ENCODE data around the gene BTBD1. TPM values are rescaled to one million over a fixed set of nuclear protein-coding genes. Genes with fewer than 3 reads are reported as not detected.

Gene BTBD1
- total RNA-seq, 2 donors from 2014 or later = 35.9 to 37.0 TPM

DNA sequence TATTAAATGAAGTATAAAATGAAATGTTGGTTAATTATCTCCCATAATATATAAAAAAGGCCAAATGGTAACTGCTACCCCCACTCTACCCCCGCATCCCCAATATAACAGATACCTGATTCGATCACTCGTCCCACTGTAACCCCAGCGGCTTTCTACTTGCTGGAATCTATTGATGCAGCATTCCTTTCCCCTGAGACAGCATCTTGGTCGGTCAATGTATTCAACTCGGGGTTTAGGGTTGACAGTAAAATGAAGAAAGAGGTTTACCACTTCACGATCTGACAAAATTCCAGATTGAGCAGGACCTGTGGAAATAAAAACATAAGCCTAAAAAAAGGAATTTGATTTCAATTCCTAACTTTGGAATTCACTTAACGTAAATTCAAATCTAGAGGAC is 37.0 kb downstream of the BTBD1 start:
- Histone ChIP-seq H3K27ac (ENCODE audit: low read depth, low read length) (no peak overlapping the region), H3K9ac (ENCODE audit: extremely low read depth, low read length, poor library complexity, severe bottlenecking) (no peak overlapping the region), H3K36me3 (ENCODE audit: control insufficient read depth, insufficient read depth, low read length) (peaks cover 73% of the 10 kb centered on the region), H3K4me1 (ENCODE audit: control insufficient read depth, insufficient read depth, low read length) (no peaks in the 10 kb centered on the region), H3K4me3 (ENCODE audit: low read length) (no peak overlapping the region), H3K9me3 (ENCODE audit: control insufficient read depth, low read length) (peaks cover 14% of the 10 kb centered on the region), H3K27me3 (ENCODE audit: control insufficient read depth, insufficient read depth, low read length, poor library complexity, severe bottlenecking) (no peaks in the 10 kb centered on the region)
- TF ChIP-seq, protein P1, sequence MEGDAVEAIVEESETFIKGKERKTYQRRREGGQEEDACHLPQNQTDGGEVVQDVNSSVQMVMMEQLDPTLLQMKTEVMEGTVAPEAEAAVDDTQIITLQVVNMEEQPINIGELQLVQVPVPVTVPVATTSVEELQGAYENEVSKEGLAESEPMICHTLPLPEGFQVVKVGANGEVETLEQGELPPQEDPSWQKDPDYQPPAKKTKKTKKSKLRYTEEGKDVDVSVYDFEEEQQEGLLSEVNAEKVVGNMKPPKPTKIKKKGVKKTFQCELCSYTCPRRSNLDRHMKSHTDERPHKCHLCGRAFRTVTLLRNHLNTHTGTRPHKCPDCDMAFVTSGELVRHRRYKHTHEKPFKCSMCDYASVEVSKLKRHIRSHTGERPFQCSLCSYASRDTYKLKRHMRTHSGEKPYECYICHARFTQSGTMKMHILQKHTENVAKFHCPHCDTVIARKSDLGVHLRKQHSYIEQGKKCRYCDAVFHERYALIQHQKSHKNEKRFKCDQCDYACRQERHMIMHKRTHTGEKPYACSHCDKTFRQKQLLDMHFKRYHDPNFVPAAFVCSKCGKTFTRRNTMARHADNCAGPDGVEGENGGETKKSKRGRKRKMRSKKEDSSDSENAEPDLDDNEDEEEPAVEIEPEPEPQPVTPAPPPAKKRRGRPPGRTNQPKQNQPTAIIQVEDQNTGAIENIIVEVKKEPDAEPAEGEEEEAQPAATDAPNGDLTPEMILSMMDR (conservative IDR thresholded peaks at IDR 0.05) = no peak
- Mint-ChIP-seq H3K9me3 (peaks cover 14% of the 10 kb centered on the region), H3K27me3 (ENCODE audit: insufficient read depth) (no peaks in the 10 kb centered on the region), H3K4me3 (no peak overlapping the region), H3K27ac (peak overlapping the region; percentile 86), H3K36me3 (ENCODE audit: low read depth) (peaks cover 68% of the 10 kb centered on the region), H3K4me1 (peaks cover 4% of the 10 kb centered on the region)
- 83 to 88% methylated on average over 2 to 7 of the region's 8 CpGs for WGBS, 2 experiments (ENCODE audit: insufficient coverage in 1 of 2, insufficient read length in 1 of 2)
- no peak for DNase-seq

DNA sequence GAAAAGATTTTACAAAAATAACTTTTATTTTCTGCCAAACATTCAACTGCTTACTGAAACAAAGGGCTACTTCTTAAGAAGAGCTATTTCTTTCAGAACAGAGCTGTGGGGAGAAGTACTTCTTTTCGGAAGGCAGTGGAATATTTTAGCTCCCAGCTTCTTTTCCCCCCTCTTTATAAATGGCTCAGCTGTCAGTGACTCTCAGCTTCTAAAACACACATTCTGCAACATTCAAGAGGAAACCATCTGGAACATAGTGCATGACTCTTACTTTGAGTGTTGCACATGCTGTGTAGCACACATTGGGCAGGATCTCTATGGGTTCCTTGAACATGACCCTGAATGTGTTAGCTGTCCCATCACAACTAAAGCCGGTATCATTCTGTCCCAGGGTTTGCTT is 48.6 kb downstream of the BTBD1 start:
- Histone ChIP-seq H3K9ac (ENCODE audit: extremely low read depth, low read length, poor library complexity, severe bottlenecking) (no peak overlapping the region), H3K9me3 (ENCODE audit: control insufficient read depth, low read length) (no peaks in the 10 kb centered on the region), H3K4me3 (ENCODE audit: low read length) (no peak overlapping the region), H3K36me3 (ENCODE audit: control insufficient read depth, insufficient read depth, low read length) (peaks cover 58% of the 10 kb centered on the region), H3K4me1 (ENCODE audit: control insufficient read depth, insufficient read depth, low read length) (no peaks in the 10 kb centered on the region), H3K27ac (ENCODE audit: low read depth, low read length) (no peak overlapping the region), H3K27me3 (ENCODE audit: control insufficient read depth, insufficient read depth, low read length, poor library complexity, severe bottlenecking) (no peaks in the 10 kb centered on the region)
- H3K4me1 Mint-ChIP-seq = no peaks in the 10 kb centered on the region
- peaks cover 35% of the 10 kb centered on the region for H3K36me3 Mint-ChIP-seq (ENCODE audit: low read depth)
- no peak overlapping the region for H3K4me3 Mint-ChIP-seq
- no peaks in the 10 kb centered on the region for H3K9me3 Mint-ChIP-seq
- DNase-seq = no peak
- H3K27me3 Mint-ChIP-seq (ENCODE audit: insufficient read depth) = no peaks in the 10 kb centered on the region
- TF ChIP-seq, protein P1 (conservative IDR thresholded peaks at IDR 0.05) = no peak
- WGBS, 2 experiments (ENCODE audit: insufficient coverage in 1 of 2, insufficient read length in 1 of 2) = 97% methylated on average over 2 of the region's 2 CpGs; no CpG with 5 or more reads in 1 of the 2 experiments
- H3K27ac Mint-ChIP-seq = no peak overlapping the region

DNA sequence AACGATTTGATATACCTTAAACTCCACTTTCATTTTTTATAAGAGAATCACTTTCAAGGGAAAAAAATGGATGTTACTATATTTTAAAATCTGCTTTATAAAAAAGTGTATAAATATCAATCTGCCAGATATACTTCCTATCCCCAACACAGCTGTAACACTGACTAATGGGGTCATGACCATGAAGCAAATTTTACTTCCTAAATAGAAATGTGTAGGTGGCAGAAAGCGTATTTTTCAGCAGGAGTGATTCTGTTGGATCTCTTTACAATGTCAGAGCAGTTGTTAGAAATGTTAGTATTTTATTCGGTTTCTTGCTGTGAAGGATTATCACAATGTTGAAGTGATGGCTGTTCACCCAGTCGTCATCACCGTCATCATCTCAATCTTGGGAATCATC is 50.1 kb downstream of the BTBD1 start:
- Mint-ChIP-seq H3K27me3 (ENCODE audit: insufficient read depth) (peaks cover 2% of the 10 kb centered on the region), H3K4me1 (peaks cover 6% of the 10 kb centered on the region), H3K27ac (no peak overlapping the region), H3K4me3 (no peak overlapping the region), H3K9me3 (no peaks in the 10 kb centered on the region), H3K36me3 (ENCODE audit: low read depth) (peaks cover 34% of the 10 kb centered on the region)
- peaks cover 53% of the 10 kb centered on the region for H3K36me3 ChIP-seq (ENCODE audit: control insufficient read depth, insufficient read depth, low read length)
- H3K9ac ChIP-seq (ENCODE audit: extremely low read depth, low read length, poor library complexity, severe bottlenecking) = no peak overlapping the region
- H3K27ac ChIP-seq (ENCODE audit: low read depth, low read length) = no peak overlapping the region
- no peak for DNase-seq
- peaks cover 3% of the 10 kb centered on the region for H3K4me1 ChIP-seq (ENCODE audit: control insufficient read depth, insufficient read depth, low read length)
- no peaks in the 10 kb centered on the region for H3K9me3 ChIP-seq (ENCODE audit: control insufficient read depth, low read length)
- 93 to 100% methylated on average over 2 to 4 of the region's 5 CpGs for WGBS, 2 experiments (ENCODE audit: insufficient coverage in 1 of 2, insufficient read length in 1 of 2)
- H3K27me3 ChIP-seq (ENCODE audit: control insufficient read depth, insufficient read depth, low read length, poor library complexity, severe bottlenecking) = no peaks in the 10 kb centered on the region
- TF ChIP-seq, protein P1 (conservative IDR thresholded peaks at IDR 0.05) = no peak
- no peak overlapping the region for H3K4me3 ChIP-seq (ENCODE audit: low read length)

Measured in endodermal cell (in vitro differentiated cells).